Neural cell (in vitro differentiated cells): ENCODE results near the gene PAX6. TPM values are rescaled to one million over a fixed set of nuclear protein-coding genes. Genes with fewer than 3 reads are reported as not detected.

Experiments
- H2AFZ ChIP-seq: fragments of 200-600, 300-800 bp; sonication (generic), shearing (Covaris generic); 2 replicates; pipeline ENCODE4 v1.6.0; 2014; ENCODE audit warnings: low read depth, mild to moderate bottlenecking, antibody characterized with exemption, low read length, moderate library complexity
- H3F3A ChIP-seq: fragments of 200-600 bp; shearing (Covaris generic); 2 replicates; pipeline ENCODE4 v1.6.1; 2016; ENCODE audit warnings: mild to moderate bottlenecking, moderate library complexity, mixed read lengths, antibody characterized with exemption, low read length; ENCODE audit not compliant: insufficient read depth, poor library complexity, severe bottlenecking
- H3K27ac ChIP-seq: fragments of 200-600, 300-800 bp; sonication (generic), shearing (Covaris generic); 2 replicates; pipeline ENCODE4 v1.5.1; 2014; ENCODE audit warnings: mild to moderate bottlenecking, low read length, moderate library complexity
- H3K27me3 ChIP-seq: fragments of 300-800, 200-600 bp; sonication (generic), shearing (Covaris generic); 2 replicates; pipeline ENCODE4 v1.6.0; 2014; ENCODE audit warnings: mild to moderate bottlenecking, low read depth, low read length, moderate library complexity; ENCODE audit not compliant: insufficient read depth
- H3K36me3 ChIP-seq: fragments of 300-800, 200-600 bp; sonication (generic), shearing (Covaris generic); 2 replicates; pipeline ENCODE4 v1.5.1; 2014; ENCODE audit warnings: mild to moderate bottlenecking, antibody characterized with exemption, low read length, moderate library complexity; ENCODE audit not compliant: insufficient read depth
- H3K4me2 ChIP-seq: fragments of 300-800, 200-600 bp; sonication (generic), shearing (Covaris generic); 2 replicates; pipeline ENCODE4 v1.6.0; 2014; ENCODE audit warnings: mild to moderate bottlenecking, low read length
- H3K4me3 ChIP-seq: fragments of 300-800, 200-600 bp; sonication (generic), shearing (Covaris generic); 2 replicates; pipeline ENCODE4 v1.5.1; 2014; ENCODE audit warnings: mild to moderate bottlenecking, low read length, moderate library complexity
- H3K79me2 ChIP-seq: fragments of 200-600 bp; shearing (Covaris generic); replicated peaks from 2 replicates; pipeline ENCODE4 v1.6.0; 2014; ENCODE audit warnings: mild to moderate bottlenecking, low read length, moderate library complexity; ENCODE audit not compliant: insufficient read depth
- H3K9ac ChIP-seq: fragments of 300-800, 200-600 bp; sonication (generic), shearing (Covaris generic); 2 replicates; pipeline ENCODE4 v1.6.1; 2016; ENCODE audit warnings: mild to moderate bottlenecking, low read length, mixed read lengths
- H3K9me2 ChIP-seq: fragments of 200-600 bp; shearing (Covaris generic); 2 replicates; pipeline ENCODE4 v1.6.1; 2016; ENCODE audit warnings: mild to moderate bottlenecking, low read length, mixed read lengths; ENCODE audit not compliant: insufficient read depth
- H3K9me3 ChIP-seq: fragments of 200-600, 300-800 bp; sonication (generic), shearing (Covaris generic); 2 replicates; pipeline ENCODE4 v1.6.1; 2016; ENCODE audit warnings: mild to moderate bottlenecking, mixed run types, low read length, moderate library complexity, mixed read lengths
- H4K20me1 ChIP-seq: fragments of 200-600 bp; shearing (Covaris generic); 2 replicates; pipeline ENCODE4 v1.6.1; 2016; ENCODE audit warnings: mild to moderate bottlenecking, mixed run types; ENCODE audit not compliant: insufficient read depth
- EP300 ChIP-seq: fragments of 450-650 bp; conservative IDR thresholded peaks from 2 replicates; pipeline ENCODE4 v1.6.1; 2014; ENCODE audit warnings: antibody characterized with exemption, mild to moderate bottlenecking, moderate library complexity; ENCODE audit not compliant: poor library complexity, severe bottlenecking
- EZH2 ChIP-seq: fragments of 200-600, 300-800 bp; shearing (Covaris generic), sonication (generic); IDR thresholded peaks from 2 replicates; pipeline ENCODE4 v1.6.1; 2014; ENCODE audit warnings: antibody characterized with exemption, low read length, borderline replicate concordance, mild to moderate bottlenecking; ENCODE audit not compliant: insufficient read depth, poor library complexity, severe bottlenecking
- MXI1 ChIP-seq: fragments of 450-650 bp; conservative IDR thresholded peaks from 2 replicates; pipeline ENCODE4 v1.6.1; 2014; ENCODE audit warnings: antibody characterized with exemption, mild to moderate bottlenecking; ENCODE audit not compliant: poor library complexity, severe bottlenecking
- POLR2AphosphoS5 ChIP-seq: IDR thresholded peaks from 2 replicates; pipeline ENCODE4 v1.6.1; 2012
- SMC3 ChIP-seq: fragments of 450-650 bp; conservative IDR thresholded peaks from 2 replicates; pipeline ENCODE4 v1.6.1; 2014; ENCODE audit warnings: antibody characterized with exemption, mild to moderate bottlenecking, moderate library complexity; ENCODE audit not compliant: poor library complexity
- TAF1 ChIP-seq: IDR thresholded peaks from 2 replicates; pipeline ENCODE4 v1.6.1; 2012; ENCODE audit warnings: low read depth
- polyA plus RNA-seq: library from polyadenylated mRNA; depleted of rRNA; stranded (reverse); fragments of >200 nt; gene quantifications from 2 replicates; pipeline ENCODE4 v1.2.3, GENCODE V29; 2014
- TF ChIP-seq, protein P1 (sequence below): fragments of 450-650 bp; IDR thresholded peaks from 2 replicates; pipeline ENCODE4 v1.5.1; 2014; ENCODE audit warnings: antibody characterized with exemption, mild to moderate bottlenecking, moderate library complexity; ENCODE audit not compliant: poor library complexity, severe bottlenecking
- TF ChIP-seq, protein P2 (sequence below): IDR thresholded peaks from 2 replicates; pipeline ENCODE4 v1.6.1; 2012; ENCODE audit warnings: borderline replicate concordance

PAX6 gene
- polyA plus RNA-seq, 1 donor from 2014 or later: 74.7 TPM

DNA sequence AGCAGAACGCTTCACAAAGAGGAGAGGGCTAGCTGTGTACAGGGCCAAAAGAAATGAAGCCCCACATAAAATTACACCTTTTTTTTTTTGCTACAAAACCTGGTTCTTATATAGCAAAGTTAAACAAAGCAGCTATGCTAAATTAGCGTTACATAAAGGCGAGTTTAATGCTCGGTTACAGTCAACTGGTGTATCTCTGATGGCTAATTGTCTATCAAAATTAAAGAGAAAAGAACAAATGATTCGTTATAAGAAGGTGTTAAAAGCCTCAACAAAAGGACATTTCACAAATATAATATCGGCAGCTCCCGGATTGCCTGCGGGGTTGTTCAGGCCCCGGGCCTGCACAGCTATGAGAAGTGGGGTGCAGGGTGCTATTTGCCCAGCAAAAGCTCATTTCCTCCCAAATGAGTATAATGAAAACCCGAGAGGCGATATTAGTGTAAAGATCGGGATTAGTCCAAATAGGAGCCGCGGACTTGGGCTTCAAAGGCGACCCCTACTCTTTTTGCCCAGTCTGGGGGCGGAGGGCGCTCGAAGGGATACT lies 13.3 kb upstream of the PAX6 start:
- H3K79me2 ChIP-seq: no peaks in the 10 kb centered on the region
- H3K9ac ChIP-seq: no peak overlapping the region
- peaks cover 5% of the 10 kb centered on the region for H3K9me3 ChIP-seq
- no peak overlapping the region for H3K4me3 ChIP-seq
- no peaks in the 10 kb centered on the region for H3F3A ChIP-seq
- no peak overlapping the region for H3K27ac ChIP-seq
- no peaks in the 10 kb centered on the region for H4K20me1 ChIP-seq
- no peak overlapping the region for H2AFZ ChIP-seq
- no peak overlapping the region for H3K4me2 ChIP-seq
- no peaks in the 10 kb centered on the region for H3K36me3 ChIP-seq
- H3K9me2 ChIP-seq: no peaks in the 10 kb centered on the region
- H3K27me3 ChIP-seq: peaks cover 99% of the 10 kb centered on the region
- no peak for TF ChIP-seq MXI1

DNA sequence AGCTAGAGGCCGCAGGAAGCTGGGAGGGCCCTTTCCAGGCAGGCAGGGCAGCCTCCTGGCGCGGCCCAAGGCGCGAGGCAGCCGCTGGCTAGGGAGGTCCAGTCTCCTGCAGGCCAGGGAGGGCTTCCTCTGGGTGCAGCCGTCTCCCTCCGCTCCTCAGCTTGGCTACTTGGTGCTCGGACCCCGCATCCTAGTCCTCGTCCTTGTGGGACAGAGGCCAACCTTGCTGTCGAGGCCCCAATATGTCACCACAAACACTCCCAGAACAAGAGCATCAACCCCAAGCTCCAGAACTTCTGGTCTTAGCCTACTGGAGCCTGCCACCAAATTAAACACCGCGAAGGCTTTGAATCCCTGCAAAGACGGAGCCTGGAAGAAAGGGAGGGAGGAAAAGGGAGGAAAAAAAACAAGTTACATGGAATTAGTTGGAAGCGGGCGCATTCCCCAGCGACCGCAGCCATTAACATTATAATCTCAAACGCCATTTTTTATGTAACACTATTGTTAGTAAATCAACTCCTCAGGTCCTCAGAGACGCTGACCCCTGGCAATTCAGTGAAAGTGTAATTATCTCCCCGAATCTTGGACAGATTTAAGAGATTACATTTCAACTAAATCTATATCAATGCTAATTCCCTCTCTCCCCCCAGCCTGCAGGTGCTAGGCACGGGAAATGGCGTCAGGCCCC lies 12.7 kb upstream of the PAX6 start:
- Histone ChIP-seq H2AFZ (no peak overlapping the region), H3K27me3 (peaks cover 99% of the 10 kb centered on the region), H3K9ac (no peak overlapping the region), H4K20me1 (no peaks in the 10 kb centered on the region), H3K9me2 (no peaks in the 10 kb centered on the region), H3F3A (no peaks in the 10 kb centered on the region), H3K27ac (no peak overlapping the region), H3K79me2 (no peaks in the 10 kb centered on the region), H3K4me3 (no peak overlapping the region), H3K36me3 (no peaks in the 10 kb centered on the region), H3K4me2 (no peak overlapping the region), H3K9me3 (peaks cover 5% of the 10 kb centered on the region)
- TF ChIP-seq EP300 (no peak), POLR2AphosphoS5 (no peak), TAF1 (no peak), EZH2 (no peak), SMC3 (no peak)
- TF ChIP-seq, protein P1, sequence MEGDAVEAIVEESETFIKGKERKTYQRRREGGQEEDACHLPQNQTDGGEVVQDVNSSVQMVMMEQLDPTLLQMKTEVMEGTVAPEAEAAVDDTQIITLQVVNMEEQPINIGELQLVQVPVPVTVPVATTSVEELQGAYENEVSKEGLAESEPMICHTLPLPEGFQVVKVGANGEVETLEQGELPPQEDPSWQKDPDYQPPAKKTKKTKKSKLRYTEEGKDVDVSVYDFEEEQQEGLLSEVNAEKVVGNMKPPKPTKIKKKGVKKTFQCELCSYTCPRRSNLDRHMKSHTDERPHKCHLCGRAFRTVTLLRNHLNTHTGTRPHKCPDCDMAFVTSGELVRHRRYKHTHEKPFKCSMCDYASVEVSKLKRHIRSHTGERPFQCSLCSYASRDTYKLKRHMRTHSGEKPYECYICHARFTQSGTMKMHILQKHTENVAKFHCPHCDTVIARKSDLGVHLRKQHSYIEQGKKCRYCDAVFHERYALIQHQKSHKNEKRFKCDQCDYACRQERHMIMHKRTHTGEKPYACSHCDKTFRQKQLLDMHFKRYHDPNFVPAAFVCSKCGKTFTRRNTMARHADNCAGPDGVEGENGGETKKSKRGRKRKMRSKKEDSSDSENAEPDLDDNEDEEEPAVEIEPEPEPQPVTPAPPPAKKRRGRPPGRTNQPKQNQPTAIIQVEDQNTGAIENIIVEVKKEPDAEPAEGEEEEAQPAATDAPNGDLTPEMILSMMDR: no peak
- TF ChIP-seq, protein P2, sequence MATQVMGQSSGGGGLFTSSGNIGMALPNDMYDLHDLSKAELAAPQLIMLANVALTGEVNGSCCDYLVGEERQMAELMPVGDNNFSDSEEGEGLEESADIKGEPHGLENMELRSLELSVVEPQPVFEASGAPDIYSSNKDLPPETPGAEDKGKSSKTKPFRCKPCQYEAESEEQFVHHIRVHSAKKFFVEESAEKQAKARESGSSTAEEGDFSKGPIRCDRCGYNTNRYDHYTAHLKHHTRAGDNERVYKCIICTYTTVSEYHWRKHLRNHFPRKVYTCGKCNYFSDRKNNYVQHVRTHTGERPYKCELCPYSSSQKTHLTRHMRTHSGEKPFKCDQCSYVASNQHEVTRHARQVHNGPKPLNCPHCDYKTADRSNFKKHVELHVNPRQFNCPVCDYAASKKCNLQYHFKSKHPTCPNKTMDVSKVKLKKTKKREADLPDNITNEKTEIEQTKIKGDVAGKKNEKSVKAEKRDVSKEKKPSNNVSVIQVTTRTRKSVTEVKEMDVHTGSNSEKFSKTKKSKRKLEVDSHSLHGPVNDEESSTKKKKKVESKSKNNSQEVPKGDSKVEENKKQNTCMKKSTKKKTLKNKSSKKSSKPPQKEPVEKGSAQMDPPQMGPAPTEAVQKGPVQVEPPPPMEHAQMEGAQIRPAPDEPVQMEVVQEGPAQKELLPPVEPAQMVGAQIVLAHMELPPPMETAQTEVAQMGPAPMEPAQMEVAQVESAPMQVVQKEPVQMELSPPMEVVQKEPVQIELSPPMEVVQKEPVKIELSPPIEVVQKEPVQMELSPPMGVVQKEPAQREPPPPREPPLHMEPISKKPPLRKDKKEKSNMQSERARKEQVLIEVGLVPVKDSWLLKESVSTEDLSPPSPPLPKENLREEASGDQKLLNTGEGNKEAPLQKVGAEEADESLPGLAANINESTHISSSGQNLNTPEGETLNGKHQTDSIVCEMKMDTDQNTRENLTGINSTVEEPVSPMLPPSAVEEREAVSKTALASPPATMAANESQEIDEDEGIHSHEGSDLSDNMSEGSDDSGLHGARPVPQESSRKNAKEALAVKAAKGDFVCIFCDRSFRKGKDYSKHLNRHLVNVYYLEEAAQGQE: no peak
